Fibroblast of villous mesenchyme (primary cell): Measurements from ENCODE around the gene ABTB1. TPM values are rescaled to one million over a fixed set of nuclear protein-coding genes. Genes with fewer than 3 reads are reported as not detected.
A peak's percentile ranks its signal among the peaks of the same experiment; 100 is the strongest.

Source experiments
- DNase-seq: peaks from one replicate; pipeline ENCODE4 v3.0.0-alpha.2; 2010; ENCODE audit warnings: low read depth
- H3K4me3 ChIP-seq: 2 replicates; pipeline ENCODE4 v1.5.1; 2011; ENCODE audit warnings: low read depth, mild to moderate bottlenecking, low read length
- CTCF ChIP-seq: IDR thresholded peaks from 2 replicates; pipeline ENCODE4 v1.5.1; 2012; ENCODE audit warnings: low read depth, mild to moderate bottlenecking, low read length; ENCODE audit not compliant: insufficient read depth
- total RNA-seq: library from RNA; depleted of rRNA; stranded (reverse); fragments of >200 nt; gene quantifications from 2 replicates; pipeline ENCODE4 v1.2.3, GENCODE V29; 2012

The ABTB1 gene
- total RNA-seq, 1 donor = 3.5 TPM

- no peak for DNase-seq
- no peak overlapping the region for H3K4me3 ChIP-seq
- TF ChIP-seq CTCF = no peak
These were observed 19.2 kb downstream of the ABTB1 start for GRCh38 chr3:127691974-127692373.

- no peak for DNase-seq
- no peak for TF ChIP-seq CTCF
- no peak overlapping the region for H3K4me3 ChIP-seq
These were observed 20.0 kb downstream of the ABTB1 start for GRCh38 chr3:127692501-127693335.

- DNase-seq = no peak
- no peak for TF ChIP-seq CTCF
- no peak overlapping the region for H3K4me3 ChIP-seq
These were observed 20.6 kb downstream of the ABTB1 start for GRCh38 chr3:127693336-127693843.

GRCh38 chr3:127694467-127695215, 21.9 kb downstream of the ABTB1 start:
- no peak for TF ChIP-seq CTCF
- no peak overlapping the region for H3K4me3 ChIP-seq
- DNase-seq = no peak

- DNase-seq = peak; percentile 81
- peak overlapping the region; percentile 10 for H3K4me3 ChIP-seq
- TF ChIP-seq CTCF = no peak
These were observed 24.9 kb downstream of the ABTB1 start for GRCh38 chr3:127697551-127698240.

GRCh38 chr3:127698286-127698685, 25.5 kb downstream of the ABTB1 start:
- H3K4me3 ChIP-seq = no peak overlapping the region
- no peak for TF ChIP-seq CTCF
- DNase-seq = no peak
